HepG2 (cell line): ENCODE results near the gene SESN1. TPM values are rescaled to one million over a fixed set of nuclear protein-coding genes. Genes with fewer than 3 reads are reported as not detected.

Experiments
- CTCF ChIP-seq: sonication (generic); formaldehyde crosslinking; IDR thresholded peaks from 2 replicates; pipeline ENCODE4 v1.5.0; 2020; ENCODE audit warnings: mild to moderate bottlenecking, missing genetic modification reagents, moderate library complexity
- JARID2 ChIP-seq: sonication (generic); formaldehyde crosslinking; IDR thresholded peaks from 2 replicates; pipeline ENCODE4 v1.8.1; 2023; ENCODE audit warnings: missing genetic modification reagents, inconsistent platforms; ENCODE audit not compliant: insufficient replicate concordance
- KAT8 ChIP-seq: IDR thresholded peaks from 2 replicates; pipeline ENCODE4 v1.6.1; 2016; ENCODE audit warnings: missing genetic modification reagents, missing compliant biosample characterization
- PAXIP1 ChIP-seq: sonication (generic); formaldehyde crosslinking; conservative IDR thresholded peaks from 2 replicates; pipeline ENCODE4 v1.4.0; 2020; ENCODE audit warnings: mild to moderate bottlenecking, missing genetic modification reagents, moderate library complexity
- SALL1 ChIP-seq: sonication (generic); formaldehyde crosslinking; IDR thresholded peaks from 2 replicates; pipeline ENCODE4 v1.8.0; 2022; ENCODE audit warnings: mild to moderate bottlenecking, missing genetic modification reagents
- SAP130 ChIP-seq: IDR thresholded peaks from 2 replicates; pipeline ENCODE4 v1.6.1; 2016; ENCODE audit warnings: low read depth
- ZNF274 ChIP-seq: sonication (generic); formaldehyde crosslinking; IDR thresholded peaks from 2 replicates; pipeline ENCODE4 v1.5.1; 2020; ENCODE audit warnings: mild to moderate bottlenecking, missing genetic modification reagents
- ZNF350 ChIP-seq: sonication (generic); formaldehyde crosslinking; IDR thresholded peaks from 2 replicates; pipeline ENCODE4 v1.4.0; 2020; ENCODE audit warnings: mild to moderate bottlenecking, low read depth, missing genetic modification reagents, borderline replicate concordance
- polyA plus RNA-seq, 8 experiments: library from polyadenylated mRNA; depleted of rRNA in 3 of 8; stranded (reverse) in 7 of 8; unstranded in 1 of 8; fragments of >200 nt; fragmentation: Illumina TruSeq in 4 of 8; extraction: Trizol in 4 of 8; gene quantifications; 2 replicates each; pipeline versions ENCODE4 v1.2.1 to v1.2.3, GENCODE V29; 2011 to 2016; ENCODE audit warnings: low read depth in 4 of 8, missing spikeins in 1 of 8, mixed read lengths in 1 of 8; ENCODE audit not compliant: insufficient read depth in 1 of 8
- total RNA-seq, 5 experiments: library from RNA; depleted of rRNA; stranded (reverse); fragments of >200 nt; fragmentation: Illumina TruSeq; extraction: Trizol; gene quantifications; 2 replicates each; pipeline ENCODE4 v1.2.3, GENCODE V29; 2016; ENCODE audit warnings: low read depth in 1 of 5
- TF ChIP-seq, protein P1 (sequence below), 2 experiments: IDR thresholded peaks; 2 replicates each; pipeline ENCODE4 v1.6.1; 2011 to 2012; ENCODE audit warnings: low read length in 2 of 2, borderline replicate concordance in 1 of 2, low read depth in 1 of 2, mild to moderate bottlenecking in 1 of 2, moderate library complexity in 1 of 2
- TF ChIP-seq, protein P2 (sequence below): sonication (generic); formaldehyde crosslinking; IDR thresholded peaks from 2 replicates; pipeline ENCODE4 v1.4.0; 2020; ENCODE audit warnings: missing genetic modification reagents, borderline replicate concordance
- TF ChIP-seq, protein P3 (sequence below): sonication (generic); formaldehyde crosslinking; IDR thresholded peaks from 2 replicates; pipeline ENCODE4; 2020; ENCODE audit warnings: missing genetic modification reagents, mild to moderate bottlenecking, borderline replicate concordance
- TF ChIP-seq, protein P4 (sequence below): sonication (generic); formaldehyde crosslinking; IDR thresholded peaks from 2 replicates; pipeline ENCODE4 v1.8.0; 2023; ENCODE audit warnings: mild to moderate bottlenecking, missing genetic modification reagents

Gene SESN1
- total and polyA plus RNA-seq, 2 of the 13 experiments (the other 11 are each of a cell fraction or from before 2014, with no cell fraction given): 24.9 to 44.7 TPM

- TF ChIP-seq, protein P1, sequence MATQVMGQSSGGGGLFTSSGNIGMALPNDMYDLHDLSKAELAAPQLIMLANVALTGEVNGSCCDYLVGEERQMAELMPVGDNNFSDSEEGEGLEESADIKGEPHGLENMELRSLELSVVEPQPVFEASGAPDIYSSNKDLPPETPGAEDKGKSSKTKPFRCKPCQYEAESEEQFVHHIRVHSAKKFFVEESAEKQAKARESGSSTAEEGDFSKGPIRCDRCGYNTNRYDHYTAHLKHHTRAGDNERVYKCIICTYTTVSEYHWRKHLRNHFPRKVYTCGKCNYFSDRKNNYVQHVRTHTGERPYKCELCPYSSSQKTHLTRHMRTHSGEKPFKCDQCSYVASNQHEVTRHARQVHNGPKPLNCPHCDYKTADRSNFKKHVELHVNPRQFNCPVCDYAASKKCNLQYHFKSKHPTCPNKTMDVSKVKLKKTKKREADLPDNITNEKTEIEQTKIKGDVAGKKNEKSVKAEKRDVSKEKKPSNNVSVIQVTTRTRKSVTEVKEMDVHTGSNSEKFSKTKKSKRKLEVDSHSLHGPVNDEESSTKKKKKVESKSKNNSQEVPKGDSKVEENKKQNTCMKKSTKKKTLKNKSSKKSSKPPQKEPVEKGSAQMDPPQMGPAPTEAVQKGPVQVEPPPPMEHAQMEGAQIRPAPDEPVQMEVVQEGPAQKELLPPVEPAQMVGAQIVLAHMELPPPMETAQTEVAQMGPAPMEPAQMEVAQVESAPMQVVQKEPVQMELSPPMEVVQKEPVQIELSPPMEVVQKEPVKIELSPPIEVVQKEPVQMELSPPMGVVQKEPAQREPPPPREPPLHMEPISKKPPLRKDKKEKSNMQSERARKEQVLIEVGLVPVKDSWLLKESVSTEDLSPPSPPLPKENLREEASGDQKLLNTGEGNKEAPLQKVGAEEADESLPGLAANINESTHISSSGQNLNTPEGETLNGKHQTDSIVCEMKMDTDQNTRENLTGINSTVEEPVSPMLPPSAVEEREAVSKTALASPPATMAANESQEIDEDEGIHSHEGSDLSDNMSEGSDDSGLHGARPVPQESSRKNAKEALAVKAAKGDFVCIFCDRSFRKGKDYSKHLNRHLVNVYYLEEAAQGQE (IDR thresholded peaks at IDR 0.05; ENCODE audit: borderline replicate concordance in 1 of 2, low read depth in 1 of 2, low read length in 2 of 2): peak in 1 of 2 experiments; percentile 11; a peak in 1 of 4 replicates
- TF ChIP-seq PAXIP1 (CRISPR knock-in tag) (peak; percentile 39), SALL1 (CRISPR knock-in tag) (peak; percentile 67), CTCF (CRISPR knock-in tag) (no peak), ZNF350 (CRISPR knock-in tag) (peak; percentile 89), SAP130 (CRISPR knock-in tag) (peak; percentile 84), KAT8 (peak; percentile 89), ZNF274 (CRISPR knock-in tag) (no peak), JARID2 (no peak)
- TF ChIP-seq, protein P2, sequence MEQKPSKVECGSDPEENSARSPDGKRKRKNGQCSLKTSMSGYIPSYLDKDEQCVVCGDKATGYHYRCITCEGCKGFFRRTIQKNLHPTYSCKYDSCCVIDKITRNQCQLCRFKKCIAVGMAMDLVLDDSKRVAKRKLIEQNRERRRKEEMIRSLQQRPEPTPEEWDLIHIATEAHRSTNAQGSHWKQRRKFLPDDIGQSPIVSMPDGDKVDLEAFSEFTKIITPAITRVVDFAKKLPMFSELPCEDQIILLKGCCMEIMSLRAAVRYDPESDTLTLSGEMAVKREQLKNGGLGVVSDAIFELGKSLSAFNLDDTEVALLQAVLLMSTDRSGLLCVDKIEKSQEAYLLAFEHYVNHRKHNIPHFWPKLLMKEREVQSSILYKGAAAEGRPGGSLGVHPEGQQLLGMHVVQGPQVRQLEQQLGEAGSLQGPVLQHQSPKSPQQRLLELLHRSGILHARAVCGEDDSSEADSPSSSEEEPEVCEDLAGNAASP (CRISPR knock-in tag): peak; percentile 6; the same call in 1 of the 2 replicates
- TF ChIP-seq, protein P3, sequence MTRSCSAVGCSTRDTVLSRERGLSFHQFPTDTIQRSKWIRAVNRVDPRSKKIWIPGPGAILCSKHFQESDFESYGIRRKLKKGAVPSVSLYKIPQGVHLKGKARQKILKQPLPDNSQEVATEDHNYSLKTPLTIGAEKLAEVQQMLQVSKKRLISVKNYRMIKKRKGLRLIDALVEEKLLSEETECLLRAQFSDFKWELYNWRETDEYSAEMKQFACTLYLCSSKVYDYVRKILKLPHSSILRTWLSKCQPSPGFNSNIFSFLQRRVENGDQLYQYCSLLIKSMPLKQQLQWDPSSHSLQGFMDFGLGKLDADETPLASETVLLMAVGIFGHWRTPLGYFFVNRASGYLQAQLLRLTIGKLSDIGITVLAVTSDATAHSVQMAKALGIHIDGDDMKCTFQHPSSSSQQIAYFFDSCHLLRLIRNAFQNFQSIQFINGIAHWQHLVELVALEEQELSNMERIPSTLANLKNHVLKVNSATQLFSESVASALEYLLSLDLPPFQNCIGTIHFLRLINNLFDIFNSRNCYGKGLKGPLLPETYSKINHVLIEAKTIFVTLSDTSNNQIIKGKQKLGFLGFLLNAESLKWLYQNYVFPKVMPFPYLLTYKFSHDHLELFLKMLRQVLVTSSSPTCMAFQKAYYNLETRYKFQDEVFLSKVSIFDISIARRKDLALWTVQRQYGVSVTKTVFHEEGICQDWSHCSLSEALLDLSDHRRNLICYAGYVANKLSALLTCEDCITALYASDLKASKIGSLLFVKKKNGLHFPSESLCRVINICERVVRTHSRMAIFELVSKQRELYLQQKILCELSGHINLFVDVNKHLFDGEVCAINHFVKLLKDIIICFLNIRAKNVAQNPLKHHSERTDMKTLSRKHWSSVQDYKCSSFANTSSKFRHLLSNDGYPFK (CRISPR knock-in tag): peak; percentile 89; the same call in 1 of the 2 replicates
- TF ChIP-seq, protein P4, sequence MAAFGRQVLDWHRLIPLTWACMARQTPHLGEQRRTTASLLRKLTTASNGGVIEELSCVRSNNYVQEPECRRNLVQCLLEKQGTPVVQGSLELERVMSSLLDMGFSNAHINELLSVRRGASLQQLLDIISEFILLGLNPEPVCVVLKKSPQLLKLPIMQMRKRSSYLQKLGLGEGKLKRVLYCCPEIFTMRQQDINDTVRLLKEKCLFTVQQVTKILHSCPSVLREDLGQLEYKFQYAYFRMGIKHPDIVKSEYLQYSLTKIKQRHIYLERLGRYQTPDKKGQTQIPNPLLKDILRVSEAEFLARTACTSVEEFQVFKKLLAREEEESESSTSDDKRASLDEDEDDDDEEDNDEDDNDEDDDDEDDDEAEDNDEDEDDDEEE: 0 out of 2 replicates have a peak, but pooled peaks have one; percentile 60
Measured at GRCh38 chr6:109095036-109095834, 589 bp upstream of the SESN1 start, which contains the start of gene CEP57L1 (continued).
